GM19099 (cell line): ENCODE measurements around the gene HEYL.

Experiments
- POLR2A ChIP-seq: IDR thresholded peaks from 3 replicates; pipeline ENCODE4 v1.6.1; 2011; ENCODE audit warnings: low read depth; ENCODE audit not compliant: insufficient read length; ENCODE audit errors: extremely low read depth

The HEYL gene

GRCh38 chr1:39652554-39652953 is 13.1 kb upstream of the HEYL start:
- TF ChIP-seq POLR2A: no peak

- TF ChIP-seq POLR2A: no peak
Observed at GRCh38 chr1:39652105-39652504, 12.7 kb upstream of the HEYL start.

DNA sequence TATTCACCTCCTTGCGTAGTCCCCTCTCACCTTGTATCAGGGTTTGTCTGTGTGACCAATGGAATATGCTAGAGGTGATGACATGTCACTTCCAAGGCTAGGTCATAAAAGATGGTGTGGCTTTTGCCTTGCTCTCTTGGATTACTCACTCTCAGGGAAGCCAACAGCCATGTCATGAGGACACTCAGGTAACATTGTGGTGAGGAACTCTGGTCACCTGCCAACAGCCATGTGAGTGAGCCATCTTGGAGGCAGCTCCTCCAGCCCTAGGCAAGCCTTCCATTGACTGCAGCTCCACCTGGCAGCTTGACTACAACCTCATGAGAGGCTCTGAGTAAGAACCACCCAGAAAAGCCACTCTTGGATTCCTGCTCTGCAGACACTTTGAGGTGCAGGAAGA is 11.0 kb upstream of the HEYL start:
- no peak for TF ChIP-seq POLR2A

DNA sequence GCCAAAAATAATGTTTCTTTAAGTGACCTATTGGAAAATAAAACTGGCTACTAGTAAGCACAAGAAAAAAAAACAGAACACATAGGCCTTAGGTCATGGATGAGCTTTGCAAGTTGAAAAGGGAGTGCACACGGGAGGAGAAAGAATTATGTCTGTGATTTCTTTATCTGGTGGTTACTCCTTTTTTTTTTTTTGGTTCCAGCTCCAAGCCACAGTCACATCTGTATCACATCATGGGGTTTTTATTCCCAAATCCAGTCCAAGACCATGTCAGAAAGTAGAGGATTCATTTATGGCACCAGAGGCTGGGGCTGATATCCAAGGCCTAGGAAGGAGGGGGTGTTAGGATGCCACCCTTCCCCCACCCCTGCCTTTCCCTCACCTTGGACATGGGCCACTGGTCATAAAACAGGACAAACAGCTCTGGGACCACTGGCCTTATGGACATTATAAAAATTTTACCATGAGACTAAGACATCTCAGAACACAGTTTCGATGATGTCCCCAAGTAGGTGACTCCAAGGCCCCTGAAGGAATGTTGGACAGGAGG is 10.3 kb upstream of the HEYL start:
- TF ChIP-seq POLR2A: no peak

- TF ChIP-seq POLR2A: no peak
Observed at GRCh38 chr1:39648496-39648895, 9.1 kb upstream of the HEYL start.

DNA sequence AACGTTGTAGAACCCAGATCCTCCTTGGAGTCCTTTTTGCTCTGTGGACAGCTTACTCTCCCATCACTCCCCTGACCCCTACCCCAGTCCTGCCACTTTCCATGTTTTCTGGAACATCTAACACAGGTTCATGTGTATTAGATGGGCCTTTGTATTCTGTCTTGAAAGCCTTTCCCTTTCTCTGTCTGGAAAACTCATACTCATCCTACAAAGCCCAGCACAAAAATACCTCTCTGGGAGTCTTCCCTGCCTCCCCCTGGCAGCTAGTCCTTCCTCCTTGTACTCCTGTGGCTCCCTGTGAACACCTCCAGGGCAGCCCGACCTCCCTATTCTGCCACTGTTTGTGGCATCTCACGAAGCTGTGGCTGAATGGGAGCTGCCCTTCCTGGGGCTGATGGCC is 7.8 kb upstream of the HEYL start:
- no peak for TF ChIP-seq POLR2A

GRCh38 chr1:39646232-39647081 is 7.0 kb upstream of the HEYL start:
- TF ChIP-seq POLR2A: no peak

DNA sequence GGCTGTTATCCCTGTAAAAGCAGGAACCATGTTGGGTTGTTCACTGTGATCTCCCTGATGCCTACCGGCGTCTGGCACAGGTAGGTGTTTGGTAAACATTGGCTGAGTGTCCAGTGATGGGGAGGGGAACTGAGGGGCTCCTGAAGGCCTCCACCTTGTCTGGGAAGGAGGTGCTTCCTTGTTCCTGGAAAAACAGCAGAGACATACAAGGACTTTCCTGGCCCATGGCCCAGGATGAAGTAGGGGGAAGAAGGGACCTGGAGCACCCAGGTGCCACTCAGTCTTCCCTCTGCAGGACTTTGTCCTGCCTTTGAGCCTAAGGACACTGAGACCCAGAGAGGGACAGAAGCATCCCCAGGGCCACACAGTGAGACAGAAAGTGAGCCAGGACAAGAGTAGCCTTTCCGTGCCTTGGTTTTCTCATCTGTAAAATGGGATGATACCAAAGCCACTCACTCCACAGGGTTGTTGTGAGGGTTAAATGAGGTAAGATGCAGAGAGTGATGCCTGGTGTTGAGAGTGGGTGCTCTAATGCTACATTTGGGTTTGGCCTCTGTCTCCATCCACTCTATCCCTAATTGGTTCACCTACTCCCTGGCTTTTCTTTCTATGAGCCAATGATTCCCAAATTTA is 6.1 kb upstream of the HEYL start:
- no peak for TF ChIP-seq POLR2A

- no peak for TF ChIP-seq POLR2A
Observed at GRCh38 chr1:39643705-39644104, 4.3 kb upstream of the HEYL start.

DNA sequence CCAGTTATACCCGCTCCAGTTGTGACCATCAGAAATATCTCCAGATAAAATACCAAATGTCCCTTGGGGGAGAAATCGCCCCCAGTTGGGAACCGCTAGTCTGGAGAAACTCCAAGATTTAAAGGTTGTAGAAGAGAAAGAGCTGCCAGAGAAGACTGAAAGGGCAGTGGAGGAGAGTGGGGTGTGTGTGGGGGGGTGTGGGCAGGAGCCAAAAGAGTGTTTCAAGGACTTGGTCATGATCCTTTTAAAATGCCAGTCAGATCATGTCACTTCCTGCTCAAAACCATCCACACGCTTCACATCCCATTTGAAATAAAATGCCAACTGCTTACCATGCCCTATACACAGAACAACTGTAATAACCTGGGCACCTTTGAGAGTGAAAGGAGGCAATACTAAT is 3.4 kb upstream of the HEYL start:
- TF ChIP-seq POLR2A: no peak

DNA sequence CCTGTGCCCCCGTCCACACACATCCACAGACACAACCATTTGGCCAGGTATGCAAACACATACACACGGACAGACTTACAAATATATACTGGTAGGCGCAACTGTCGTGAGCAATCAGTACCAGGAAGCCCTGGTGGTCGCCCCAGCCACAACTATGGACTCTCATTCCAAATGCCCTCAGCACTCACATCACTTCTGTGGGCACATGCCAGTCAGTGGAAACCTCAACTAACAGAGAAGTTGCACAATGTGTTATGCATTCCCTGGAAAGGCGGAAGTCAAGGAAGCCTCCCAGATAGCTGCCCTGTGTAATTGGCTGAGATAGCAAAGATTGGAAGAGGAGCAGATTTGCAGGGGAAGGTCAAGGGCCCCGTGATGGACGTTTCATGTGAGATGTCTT is 1.4 kb upstream of the HEYL start:
- TF ChIP-seq POLR2A: no peak

DNA sequence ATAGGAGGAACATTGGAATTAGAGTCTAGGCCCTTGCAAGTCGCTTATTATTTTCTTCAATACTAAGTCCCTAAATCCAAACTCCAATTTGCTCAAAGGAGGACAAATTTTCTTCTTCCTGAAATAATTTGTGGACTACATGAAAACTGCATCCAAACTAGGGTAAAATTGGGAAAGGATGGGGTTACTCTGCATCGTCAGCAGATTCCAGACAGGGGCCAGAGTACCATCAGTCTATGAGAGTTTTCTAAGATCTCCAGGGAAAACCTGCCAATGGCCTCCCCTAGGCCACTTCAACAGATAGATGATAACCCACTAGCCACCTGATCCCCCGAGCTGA is 508 bp downstream of the HEYL start:
- no peak for TF ChIP-seq POLR2A

GRCh38 chr1:39637361-39637760 is 2.1 kb downstream of the HEYL start:
- TF ChIP-seq POLR2A: no peak

- no peak for TF ChIP-seq POLR2A
Observed at GRCh38 chr1:39635871-39636210, 3.6 kb downstream of the HEYL start.

DNA sequence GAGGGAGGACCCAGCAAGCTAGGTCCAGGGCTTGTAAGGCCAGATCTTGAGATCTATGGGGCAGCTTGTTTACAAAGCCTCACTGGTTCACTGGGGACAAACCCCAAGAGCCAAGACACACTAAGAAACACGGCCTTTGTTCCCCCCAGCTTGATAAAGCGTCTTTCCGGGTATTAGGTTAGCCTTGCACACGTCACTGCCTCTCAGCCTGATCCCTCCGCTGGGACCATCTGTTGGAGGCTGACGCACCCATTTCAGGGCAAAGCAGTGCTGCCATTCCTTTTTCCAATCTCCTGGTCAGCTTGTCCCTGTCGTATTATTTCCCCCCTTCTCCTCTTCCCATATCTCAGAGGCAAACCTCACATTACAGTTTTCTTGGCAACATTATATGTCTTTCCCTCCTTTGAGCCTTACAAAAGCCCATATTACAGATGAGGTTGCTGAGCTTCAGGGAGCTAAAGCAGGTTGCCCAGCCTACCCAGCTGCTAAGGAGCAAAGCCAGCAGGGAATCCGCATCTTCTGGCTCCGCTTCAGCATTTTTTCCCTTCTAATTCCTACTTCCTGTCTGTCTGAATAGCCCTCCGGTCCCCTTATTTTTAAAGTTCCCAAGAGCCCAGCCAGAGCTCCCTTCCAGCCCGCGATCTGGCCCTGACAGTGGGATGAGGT is 4.1 kb downstream of the HEYL start:
- TF ChIP-seq POLR2A: no peak

DNA sequence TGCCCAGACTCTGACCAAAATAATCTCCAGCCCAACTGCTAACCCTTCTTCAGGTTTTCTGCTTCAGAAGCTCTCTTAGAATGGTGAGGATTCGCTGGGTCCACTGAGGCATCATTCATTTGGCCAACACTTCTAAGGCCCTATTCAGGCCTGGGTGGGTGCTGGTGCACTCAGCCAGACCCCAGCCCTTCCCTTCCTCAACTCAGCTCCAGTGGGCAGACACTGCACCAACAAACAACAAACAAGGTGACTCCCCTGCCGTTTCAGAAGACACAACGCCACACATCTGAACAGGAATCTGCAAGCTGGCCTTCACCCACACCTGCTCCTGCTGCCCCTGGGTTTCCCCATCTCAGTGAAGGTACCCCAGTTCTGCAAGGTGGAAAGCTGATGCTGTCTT is 6.0 kb downstream of the HEYL start:
- no peak for TF ChIP-seq POLR2A
